Lung microvascular endothelial cell (primary cell): ENCODE measurements around the gene DSG1. TPM values are rescaled to one million over a fixed set of nuclear protein-coding genes. Genes with fewer than 3 reads are reported as not detected.
"Not testable (repeated sequence)": the region's sequence is repeated elsewhere in the genome, so short reads cannot be mapped to it uniquely, and the experiment has no call there.

Experiments used
- DNase-seq, 2 donors: peaks; one replicate each; pipeline versions ENCODE4 v3.0.0 to v3.0.0-alpha.2; 2010; ENCODE audit warnings: low read depth in 2 of 2
- total RNA-seq: library from RNA; depleted of rRNA; stranded (reverse); fragments of >200 nt; gene quantifications from 2 replicates; pipeline ENCODE4 v1.2.1, GENCODE V29; 2014

The DSG1 gene
- total RNA-seq, 1 donor from 2014 or later = not detected

DNA sequence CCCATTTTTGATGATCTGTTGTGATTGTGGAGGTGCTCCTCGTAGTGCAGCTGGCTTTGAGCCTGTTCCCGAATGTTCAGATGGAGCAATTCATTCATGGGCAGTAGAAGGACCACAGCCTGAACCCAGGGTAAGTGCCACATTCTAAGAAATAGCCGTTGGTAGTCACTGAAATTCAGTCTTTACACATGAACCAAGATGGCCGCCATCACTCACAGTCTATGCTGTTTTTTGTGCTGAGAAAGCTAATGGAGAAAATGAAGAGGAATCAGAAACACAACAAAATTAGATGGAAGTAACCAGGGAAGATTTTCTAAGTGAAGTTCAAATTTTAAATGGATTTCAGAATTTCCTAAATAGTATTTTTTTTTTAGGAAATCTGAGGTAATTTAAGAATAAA, 25.5 kb downstream of the DSG1 start:
- DNase-seq = no peak

DNA sequence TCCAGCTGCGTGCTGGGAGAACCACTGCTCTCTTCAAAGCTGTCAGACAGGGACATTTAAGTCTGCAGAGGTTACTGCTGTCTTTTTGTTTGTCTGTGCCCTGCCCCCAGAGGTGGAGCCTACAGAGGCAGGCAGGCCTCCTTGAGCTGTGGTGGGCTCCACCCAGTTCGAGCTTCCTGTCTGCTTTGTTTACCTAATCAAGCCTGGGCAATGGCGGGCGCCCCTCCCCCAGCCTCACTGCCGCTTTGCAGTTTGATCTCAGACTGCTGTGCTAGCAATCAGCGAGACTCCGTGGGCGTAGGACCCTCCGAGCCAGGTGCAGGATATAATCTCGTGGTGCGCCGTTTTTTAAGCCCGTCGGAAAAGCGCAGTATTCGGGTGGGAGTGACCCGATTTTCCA, 35.4 kb downstream of the DSG1 start:
- not testable (repeated sequence) for DNase-seq

DNA sequence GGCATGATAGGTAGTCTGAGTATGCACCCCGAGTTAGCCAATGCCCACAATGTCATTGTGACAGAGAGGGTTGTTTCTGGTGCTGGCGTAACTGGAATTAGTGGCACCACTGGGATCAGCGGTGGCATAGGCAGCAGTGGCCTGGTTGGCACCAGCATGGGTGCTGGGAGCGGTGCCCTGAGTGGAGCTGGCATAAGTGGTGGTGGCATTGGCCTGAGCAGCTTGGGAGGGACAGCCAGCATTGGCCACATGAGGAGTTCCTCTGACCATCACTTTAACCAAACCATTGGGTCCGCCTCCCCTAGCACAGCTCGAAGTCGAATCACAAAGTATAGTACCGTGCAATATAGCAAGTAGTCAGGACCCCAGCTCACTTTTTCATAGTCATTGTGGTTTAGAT, 37.0 kb downstream of the DSG1 start:
- DNase-seq = no peak

DNA sequence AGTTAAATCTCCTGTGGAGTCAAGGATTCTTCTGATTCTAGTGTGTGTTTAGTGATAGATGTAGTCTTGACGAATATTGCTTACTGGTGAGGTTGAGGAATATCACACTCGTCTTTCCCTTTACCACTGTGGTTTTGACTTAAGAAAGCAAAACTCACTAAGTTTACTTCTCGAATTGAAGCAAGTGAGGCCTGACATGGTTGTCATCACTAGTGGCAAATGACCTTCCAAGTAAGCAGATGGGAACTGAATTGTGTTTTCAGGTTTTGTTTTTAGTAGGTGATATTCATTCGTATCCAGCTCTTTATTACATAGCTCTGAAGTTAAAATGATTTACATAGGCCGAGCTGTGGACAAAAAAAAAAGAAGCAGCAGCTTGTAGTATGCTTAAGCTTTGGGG, 38.1 kb downstream of the DSG1 start:
- DNase-seq = no peak

DNA sequence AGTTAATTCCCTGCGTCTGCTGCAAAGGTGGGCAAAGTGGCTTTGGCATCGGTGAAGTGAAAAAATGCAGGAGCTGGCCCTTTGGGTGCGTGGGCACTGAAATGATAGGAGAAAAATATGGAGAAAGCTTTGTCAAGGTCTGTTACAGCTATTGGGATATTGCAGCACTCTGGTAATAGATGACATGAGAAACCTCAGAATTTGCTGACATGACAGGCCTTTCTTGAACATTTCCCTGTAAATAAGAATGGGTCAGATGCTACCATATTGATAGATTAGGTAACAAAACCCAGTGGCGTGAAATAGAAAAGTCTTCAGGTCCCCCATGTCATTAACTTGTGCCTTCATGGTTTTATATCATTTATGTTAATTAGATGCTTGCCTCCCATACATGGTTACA, 46.2 kb downstream of the DSG1 start:
- no peak for DNase-seq

DNA sequence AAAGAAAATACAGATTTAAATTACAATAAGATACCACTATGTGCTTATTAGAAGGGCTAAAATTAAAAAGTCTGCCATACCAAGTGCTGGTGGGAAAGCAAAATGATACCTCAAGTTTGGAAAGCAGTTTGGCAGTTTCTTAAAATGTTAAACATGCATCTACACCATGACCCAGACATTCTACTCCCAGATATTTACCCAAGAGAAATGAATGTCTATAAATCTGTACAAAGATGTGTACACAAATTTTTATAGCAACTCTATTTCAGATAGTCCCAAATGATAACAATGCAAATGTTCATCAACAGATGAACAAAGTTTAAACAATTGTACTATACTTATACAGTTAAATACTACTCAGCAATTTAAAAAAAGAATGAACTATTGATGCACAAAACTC, 51.5 kb downstream of the DSG1 start:
- DNase-seq = no peak

DNA sequence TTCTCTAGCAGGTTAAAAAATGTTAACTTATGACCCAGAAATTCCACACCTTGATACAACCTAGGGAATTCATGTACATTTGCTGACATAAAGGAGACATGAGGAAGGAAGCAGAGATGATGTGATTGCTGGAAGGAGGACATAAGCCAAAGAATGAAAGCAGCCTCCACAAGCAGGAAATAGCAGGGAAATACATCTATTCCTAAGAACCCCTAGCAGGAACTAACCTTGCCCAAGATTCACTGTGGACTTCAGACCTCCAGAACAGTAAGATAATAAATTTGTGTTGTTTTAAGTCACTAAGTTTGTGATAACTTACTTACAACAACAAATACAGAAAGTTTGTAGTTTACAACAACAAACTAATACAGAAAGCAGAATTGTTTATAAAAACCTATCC, 54.0 kb downstream of the DSG1 start:
- no peak for DNase-seq

DNA sequence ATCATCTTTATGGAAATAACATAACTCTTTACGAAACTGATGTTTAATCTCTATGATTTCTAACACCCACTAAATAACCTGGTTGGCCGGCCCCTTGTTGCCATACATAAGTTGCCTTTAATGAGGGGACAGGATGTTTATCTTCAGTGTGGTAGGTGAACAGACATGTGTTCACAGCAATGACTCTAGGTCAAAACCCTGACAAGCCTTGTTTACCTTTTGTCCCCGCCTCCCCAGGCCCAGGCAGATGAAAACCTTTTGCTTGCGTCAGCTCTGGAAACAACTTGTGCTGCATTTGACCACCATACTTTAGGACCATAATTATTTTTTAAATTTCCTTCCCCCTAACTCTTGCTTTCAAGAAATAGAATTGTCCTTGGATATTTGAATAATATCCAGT, 55.7 kb downstream of the DSG1 start:
- no peak for DNase-seq

DNA sequence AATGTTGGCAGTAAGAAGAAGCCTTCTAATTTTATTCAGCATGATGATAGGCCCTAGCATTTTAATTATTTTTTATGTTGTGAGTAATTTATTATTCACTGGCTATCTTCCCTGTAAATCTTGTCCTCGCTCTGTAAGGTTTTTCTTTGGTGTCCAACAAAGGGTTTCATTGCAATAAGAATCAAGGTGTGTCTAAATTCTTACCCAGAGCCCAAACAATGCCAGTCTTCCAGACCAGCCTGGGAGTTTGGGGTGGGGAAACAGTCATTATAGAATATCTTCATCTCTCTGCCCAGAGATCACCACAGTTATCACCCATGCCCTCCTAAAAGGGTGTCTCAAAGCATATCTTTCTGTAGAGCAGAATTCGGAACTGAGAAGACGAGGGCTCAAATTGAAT, 58.5 kb downstream of the DSG1 start, which contains the start of gene DSG4:
Gene DSG4, plus strand, starts transcription at position 301 of the 400 bp plus-strand sequence. CDS start 135 bp downstream, outside the sequence.
- DNase-seq = no peak

DNA sequence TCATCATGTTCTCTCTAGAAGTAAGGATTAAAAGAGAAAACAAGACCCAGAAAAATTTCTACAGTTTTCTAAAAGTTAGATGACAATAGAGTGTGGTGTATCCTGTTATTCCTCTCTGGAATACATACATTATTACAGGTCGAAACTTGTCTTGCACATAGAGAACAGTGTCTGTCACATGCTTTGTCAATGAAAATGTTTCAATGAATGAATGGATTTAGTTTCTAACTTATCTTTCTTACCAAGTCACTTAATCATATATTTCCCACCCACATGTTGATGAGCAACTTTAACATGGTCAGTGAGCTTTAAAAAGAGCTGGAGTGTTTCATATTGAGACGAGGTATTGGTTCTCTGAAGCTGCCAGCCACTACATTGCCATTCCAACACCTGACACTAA, 63.0 kb downstream of the DSG1 start:
- DNase-seq = no peak

DNA sequence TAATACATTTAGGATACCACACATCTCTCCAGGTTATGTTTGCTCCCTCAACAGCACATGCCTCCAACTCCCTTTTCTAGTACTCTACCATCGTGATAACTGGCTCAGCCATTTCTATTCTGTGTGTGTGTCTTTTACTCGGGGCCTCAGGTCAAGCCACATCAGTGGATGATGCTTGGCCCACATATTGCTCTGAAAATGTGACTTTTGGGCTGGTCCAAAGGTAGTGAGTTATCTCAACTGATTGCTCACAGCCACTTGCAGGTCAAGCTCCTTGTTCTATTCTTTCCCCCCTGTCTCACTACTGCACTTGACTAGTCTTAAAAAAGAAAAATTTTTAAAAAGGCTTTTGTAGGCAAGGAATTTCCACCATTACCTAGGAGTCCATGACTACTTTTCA, 64.1 kb downstream of the DSG1 start:
- DNase-seq = no peak

DNA sequence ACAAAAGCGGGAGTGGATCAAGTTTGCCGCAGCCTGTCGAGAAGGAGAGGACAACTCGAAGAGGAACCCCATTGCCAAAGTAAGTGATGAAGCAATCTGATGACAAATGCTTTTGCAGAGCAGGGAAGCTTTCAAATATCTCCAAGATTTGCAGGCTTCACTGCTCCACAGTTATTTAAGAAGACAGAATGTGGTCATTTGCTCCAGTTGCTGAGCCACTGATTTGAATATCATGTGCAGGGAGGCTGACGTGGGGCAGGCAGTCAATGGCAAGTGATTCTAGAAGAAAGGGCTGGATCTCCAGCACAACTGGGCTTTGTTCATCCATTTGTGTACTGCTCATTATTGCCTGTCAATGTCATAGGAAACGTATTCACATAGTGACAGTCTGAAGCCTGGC, 68.8 kb downstream of the DSG1 start:
- no peak for DNase-seq

DNA sequence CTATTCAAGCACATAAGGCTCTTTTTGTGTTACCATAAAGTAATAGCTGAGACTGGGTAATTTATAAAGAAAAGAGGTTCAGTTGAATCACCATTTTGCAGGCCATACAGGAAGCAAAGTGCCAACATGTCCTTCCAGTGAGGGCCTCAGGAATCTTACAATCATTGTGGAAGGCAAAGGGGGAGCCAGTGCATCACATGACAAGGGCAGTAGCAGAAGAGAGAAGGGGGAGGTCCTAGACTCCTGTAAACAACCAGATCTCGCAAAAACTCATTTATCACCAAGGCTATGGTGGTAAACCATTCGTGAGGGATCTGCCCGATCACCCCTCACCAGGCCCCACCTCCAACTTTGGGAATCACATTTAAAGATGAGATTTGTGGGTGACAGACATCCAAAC, 75.3 kb downstream of the DSG1 start:
- no peak for DNase-seq

DNA sequence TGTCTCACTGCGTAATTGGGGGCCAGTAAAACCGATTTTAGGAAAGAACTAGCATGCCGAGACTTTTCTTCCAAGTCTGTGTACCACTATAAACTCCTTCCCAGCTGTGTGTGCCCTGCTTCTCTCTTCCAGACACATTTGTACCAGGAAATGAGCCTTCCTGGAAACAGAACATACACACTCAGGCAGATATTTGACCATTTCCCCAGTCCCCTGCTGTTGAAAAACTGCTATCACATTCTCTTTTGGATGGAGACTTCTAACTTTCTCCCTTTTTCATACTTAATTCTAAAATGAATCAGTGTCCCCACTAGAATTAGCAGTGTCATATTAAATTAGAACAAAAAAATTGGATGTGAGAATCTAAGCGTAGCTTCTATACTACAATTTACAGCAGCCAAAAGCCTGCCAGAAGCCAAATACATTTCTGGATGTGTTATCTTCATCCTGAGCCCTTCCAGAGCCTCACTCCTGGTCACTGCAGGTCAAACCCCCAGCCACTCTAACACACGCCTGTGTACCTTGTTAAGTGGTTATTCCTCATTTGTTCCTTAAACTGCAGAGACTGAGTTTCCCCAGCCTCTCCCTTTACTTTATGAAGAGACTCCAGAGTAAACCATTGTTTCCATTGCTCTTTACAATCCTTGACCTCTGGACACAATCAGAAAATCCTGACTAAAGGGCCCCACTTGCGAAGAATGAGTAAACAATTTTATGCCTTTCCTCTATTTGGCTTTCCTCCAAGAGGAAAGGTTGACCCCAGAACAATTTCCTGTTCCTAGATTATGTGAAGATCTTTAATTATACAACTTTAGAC, 79.0 kb downstream of the DSG1 start:
- DNase-seq = peak in 1 of 2 donors; percentile 15

DNA sequence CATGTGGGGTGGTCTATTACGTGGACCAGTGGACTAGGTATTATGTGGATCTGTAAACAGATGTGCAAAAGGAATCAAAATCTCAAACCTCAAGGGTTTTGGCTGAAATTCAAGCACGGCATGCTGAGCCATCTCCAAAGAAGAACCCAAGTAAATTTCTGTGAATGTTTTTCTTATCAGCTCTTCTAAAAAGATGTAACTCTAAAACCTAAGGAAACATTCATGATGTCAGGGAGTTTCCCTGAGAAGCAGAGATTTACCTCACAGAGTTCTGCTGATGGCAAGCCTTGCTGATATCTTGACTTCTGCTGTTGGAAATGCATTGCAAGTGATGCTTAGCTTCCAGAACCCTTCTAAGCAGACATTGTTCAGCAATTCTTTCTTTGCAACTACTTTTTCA, 80.2 kb downstream of the DSG1 start:
- no peak for DNase-seq

DNA sequence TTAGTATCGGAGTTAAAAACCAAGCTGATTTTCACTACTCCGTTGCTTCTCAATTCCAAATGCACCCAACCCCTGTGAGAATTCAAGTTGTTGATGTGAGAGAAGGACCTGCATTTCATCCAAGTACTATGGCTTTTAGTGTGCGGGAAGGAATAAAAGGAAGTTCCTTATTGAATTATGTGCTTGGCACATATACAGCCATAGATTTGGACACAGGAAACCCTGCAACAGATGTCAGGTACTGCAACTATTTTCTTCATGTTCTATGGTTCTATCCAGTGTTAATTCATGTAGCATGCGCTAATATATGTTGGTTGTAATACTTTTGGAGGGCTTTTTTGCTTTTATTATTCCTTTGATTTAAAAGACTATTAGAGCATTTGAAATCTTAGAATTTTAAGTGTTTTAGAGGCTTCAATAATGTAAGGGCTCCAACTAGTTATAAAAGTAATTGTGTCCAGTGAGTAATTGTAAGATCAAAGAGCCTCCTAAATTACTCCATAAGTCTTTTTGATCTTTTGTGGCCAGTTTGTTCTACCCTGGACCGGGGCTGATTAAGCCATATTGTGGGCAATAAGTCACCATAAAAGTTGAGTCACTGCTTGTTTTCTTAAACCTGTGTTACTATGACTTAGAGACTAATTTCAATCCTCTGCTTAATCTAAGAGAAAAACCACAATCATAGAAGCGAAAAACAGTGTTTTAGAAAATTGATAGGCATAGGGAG, 81.5 kb downstream of the DSG1 start:
- peak in 1 of 2 donors; percentile 6 for DNase-seq

DNA sequence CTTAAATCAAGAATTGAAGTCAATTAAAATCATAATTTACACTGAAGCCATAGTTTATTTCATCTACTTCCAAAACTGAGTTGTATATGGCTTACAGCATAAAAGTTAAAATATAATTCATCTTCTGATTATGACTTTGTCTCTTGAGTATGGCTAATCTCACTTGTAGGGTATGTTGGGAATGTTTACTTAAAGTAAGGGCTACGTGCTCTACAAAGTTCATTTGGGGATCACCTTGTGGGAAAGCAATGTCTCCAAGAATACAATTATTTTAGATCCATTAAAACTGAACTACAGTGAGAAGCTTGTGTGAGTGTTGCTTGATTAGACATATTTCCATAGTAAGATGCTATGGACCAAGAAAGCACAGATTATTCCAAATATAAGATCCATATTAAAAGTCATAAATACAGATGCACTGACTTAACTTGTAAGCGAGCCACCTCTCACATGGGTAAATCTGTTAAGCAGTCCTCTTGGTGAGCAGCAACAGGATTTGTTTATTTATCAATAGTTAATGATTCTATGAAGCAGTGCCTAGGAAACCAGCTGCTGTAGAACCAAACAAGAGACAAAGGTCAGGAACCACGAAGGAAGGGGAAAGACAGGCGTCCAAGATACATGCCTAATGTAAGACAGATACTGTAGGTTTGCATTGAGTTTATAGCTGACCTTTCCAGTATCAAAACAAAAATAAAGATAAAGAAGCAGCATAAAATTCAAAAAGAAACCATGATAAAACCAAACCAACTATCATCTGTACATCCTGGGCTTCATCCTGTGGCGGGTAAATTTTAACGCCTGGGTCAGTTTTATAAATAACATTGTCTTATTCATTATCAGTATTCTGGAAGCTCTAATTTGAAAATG, 83.4 kb downstream of the DSG1 start:
- DNase-seq = no peak

DNA sequence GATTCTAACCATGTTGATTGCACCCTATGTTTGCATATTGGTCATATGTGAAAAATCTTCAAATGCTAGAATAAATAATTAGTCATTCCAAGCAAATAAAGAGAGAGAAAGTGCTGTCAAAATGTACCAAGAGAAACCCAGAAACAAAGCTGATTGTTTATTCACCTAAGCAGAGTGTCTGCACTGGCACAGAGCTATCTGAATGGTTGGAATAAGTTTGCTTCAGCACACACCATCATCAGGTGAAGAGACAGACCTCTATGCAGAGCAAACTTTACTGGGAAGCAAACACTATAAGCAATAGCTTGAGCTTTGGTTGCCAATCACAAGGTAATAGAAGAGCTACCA, 84.0 kb downstream of the DSG1 start:
- no peak for DNase-seq

DNA sequence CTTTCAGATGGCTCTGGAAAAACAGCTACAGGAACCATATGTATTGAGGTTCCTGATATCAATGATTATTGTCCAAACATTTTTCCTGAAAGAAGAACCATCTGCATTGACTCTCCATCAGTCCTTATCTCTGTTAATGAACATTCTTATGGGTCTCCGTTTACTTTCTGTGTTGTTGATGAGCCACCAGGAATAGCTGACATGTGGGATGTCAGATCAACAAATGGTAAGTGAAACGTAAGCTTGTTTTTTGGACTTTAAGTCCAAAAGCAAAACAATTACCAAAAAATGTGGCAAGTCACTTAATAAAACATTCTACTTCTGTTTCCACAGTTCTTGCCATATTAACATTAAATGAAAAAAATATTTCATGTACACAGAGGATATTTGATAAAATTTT, 85.4 kb downstream of the DSG1 start:
- DNase-seq = no peak
